Esophagus muscularis mucosa (tissue), 4 donors: ENCODE data around the gene COL27A1. TPM values are rescaled to one million over a fixed set of nuclear protein-coding genes. Genes with fewer than 3 reads are reported as not detected.
"Not testable (repeated sequence)": the region's sequence is repeated elsewhere in the genome, so short reads cannot be mapped to it uniquely, and the experiment has no call there.

Experiments
- DNase-seq: peaks from one replicate; pipeline ENCODE4 v3.0.0-alpha.2; 2017; ENCODE audit errors: extremely low spot score
- H3K27ac ChIP-seq, 4 donors: fragments of 200-600 bp; sonication (generic); replicated peaks in 1 of 4; 1 replicate in 3 of 4; 2 replicates in 1 of 4; pipeline ENCODE4 v1.5.1; 2016 to 2019; ENCODE audit warnings: mild to moderate bottlenecking in 1 of 4
- H3K27me3 ChIP-seq, 4 donors: fragments of 200-600 bp; sonication (generic); one replicate each; pipeline versions ENCODE4 v1.5.1 to v1.6.0; 2016 to 2019
- H3K36me3 ChIP-seq, 4 donors: fragments of 200-600 bp; sonication (generic); one replicate each; pipeline ENCODE4 v1.5.1; 2016 to 2019
- H3K4me1 ChIP-seq, 4 donors: fragments of 200-600 bp; sonication (generic); one replicate each; pipeline ENCODE4 v1.5.1; 2016 to 2019
- H3K4me3 ChIP-seq, 4 donors: fragments of 200-600 bp; sonication (generic); 1 replicate in 2 of 4; 2 replicates in 2 of 4; pipeline ENCODE4 v1.5.1; 2016 to 2019; ENCODE audit warnings: mild to moderate bottlenecking in 4 of 4, moderate library complexity in 1 of 4
- H3K9me3 ChIP-seq, 4 donors: fragments of 200-600 bp; sonication (generic); 1 replicate in 3 of 4; 2 replicates in 1 of 4; pipeline ENCODE4 v1.5.1; 2016 to 2019
- EP300 ChIP-seq: sonication (generic); formaldehyde crosslinking; IDR thresholded peaks from one replicate; pipeline ENCODE4 v1.6.1; 2017; ENCODE audit warnings: antibody characterized with exemption
- POLR2A ChIP-seq: fragments of 450-650 bp; IDR thresholded peaks from one replicate; pipeline ENCODE4 v1.6.1; 2017; ENCODE audit warnings: antibody characterized with exemption, moderate library complexity, mild to moderate bottlenecking, low read depth
- POLR2AphosphoS5 ChIP-seq, 2 donors: sonication (generic); formaldehyde crosslinking; IDR thresholded peaks; one replicate each; pipeline ENCODE4 v1.6.1; 2017; ENCODE audit warnings: antibody characterized with exemption in 2 of 2
- WGBS: methylation state at CpG from one replicate; pipeline ENCODE4 v1.1.5; 2018; 5-methylcytosine and 5-hydroxymethylcytosine counted together
- intact Hi-C: fragments of 100-400 bp; cut with DNase I; formaldehyde crosslinking; loops from one replicate; pipeline ENCODE4 v1.15.1; 2023
- total RNA-seq, 4 donors: library from RNA; depleted of rRNA; stranded (reverse); fragments of >200 nt; gene quantifications; one replicate each; pipeline versions ENCODE4 v1.1.0 to v1.2.1, GENCODE V29; 2016
- TF ChIP-seq, protein P1 (sequence below), 3 experiments: fragments of 200-600 bp in 2 of 3; fragments of 450-650 bp in 1 of 3; sonication (generic) in 2 of 3; IDR thresholded peaks; one replicate each; pipeline ENCODE4 v1.5.1; 2017 to 2019; ENCODE audit warnings: antibody characterized with exemption in 3 of 3, mild to moderate bottlenecking in 2 of 3, moderate library complexity in 1 of 3

The COL27A1 gene
- total RNA-seq, 4 donors from 2014 or later = 1.8 to 3.3 (median 2.7) TPM

- Histone ChIP-seq H3K27me3 (peaks cover 0 to 15% (median 0%) of the 10 kb centered on the region in 4 donors), H3K27ac (no peak overlapping the region), H3K9me3 (no peaks in the 10 kb centered on the region), H3K4me3 (no peak overlapping the region), H3K4me1 (no peaks in the 10 kb centered on the region), H3K36me3 (peaks cover 0 to 10% (median 0%) of the 10 kb centered on the region in 4 donors)
- intact Hi-C loops = loop anchor here (10.0 kb wide), 1 partner anchor 154 kb away; no protein-coding TSS in a partner anchor
- 72% methylated on average over 10 of the region's 10 CpGs for WGBS
- no peak for DNase-seq
- TF ChIP-seq POLR2A (no peak), EP300 (no peak), POLR2AphosphoS5 (IDR thresholded peaks at IDR 0.05) (no peak)
- TF ChIP-seq, protein P1, sequence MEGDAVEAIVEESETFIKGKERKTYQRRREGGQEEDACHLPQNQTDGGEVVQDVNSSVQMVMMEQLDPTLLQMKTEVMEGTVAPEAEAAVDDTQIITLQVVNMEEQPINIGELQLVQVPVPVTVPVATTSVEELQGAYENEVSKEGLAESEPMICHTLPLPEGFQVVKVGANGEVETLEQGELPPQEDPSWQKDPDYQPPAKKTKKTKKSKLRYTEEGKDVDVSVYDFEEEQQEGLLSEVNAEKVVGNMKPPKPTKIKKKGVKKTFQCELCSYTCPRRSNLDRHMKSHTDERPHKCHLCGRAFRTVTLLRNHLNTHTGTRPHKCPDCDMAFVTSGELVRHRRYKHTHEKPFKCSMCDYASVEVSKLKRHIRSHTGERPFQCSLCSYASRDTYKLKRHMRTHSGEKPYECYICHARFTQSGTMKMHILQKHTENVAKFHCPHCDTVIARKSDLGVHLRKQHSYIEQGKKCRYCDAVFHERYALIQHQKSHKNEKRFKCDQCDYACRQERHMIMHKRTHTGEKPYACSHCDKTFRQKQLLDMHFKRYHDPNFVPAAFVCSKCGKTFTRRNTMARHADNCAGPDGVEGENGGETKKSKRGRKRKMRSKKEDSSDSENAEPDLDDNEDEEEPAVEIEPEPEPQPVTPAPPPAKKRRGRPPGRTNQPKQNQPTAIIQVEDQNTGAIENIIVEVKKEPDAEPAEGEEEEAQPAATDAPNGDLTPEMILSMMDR (IDR thresholded peaks at IDR 0.05) = no peak
These were observed 175.3 kb downstream of the COL27A1 start for GRCh38 chr9:114330636-114331035.

- 79% methylated on average over 12 of the region's 19 CpGs for WGBS
- intact Hi-C loops = loop anchor here (10.0 kb wide), 1 partner anchor 153 kb away; no protein-coding TSS in a partner anchor
- DNase-seq = not testable (repeated sequence)
These were observed 176.2 kb downstream of the COL27A1 start for GRCh38 chr9:114331229-114332195.

DNA sequence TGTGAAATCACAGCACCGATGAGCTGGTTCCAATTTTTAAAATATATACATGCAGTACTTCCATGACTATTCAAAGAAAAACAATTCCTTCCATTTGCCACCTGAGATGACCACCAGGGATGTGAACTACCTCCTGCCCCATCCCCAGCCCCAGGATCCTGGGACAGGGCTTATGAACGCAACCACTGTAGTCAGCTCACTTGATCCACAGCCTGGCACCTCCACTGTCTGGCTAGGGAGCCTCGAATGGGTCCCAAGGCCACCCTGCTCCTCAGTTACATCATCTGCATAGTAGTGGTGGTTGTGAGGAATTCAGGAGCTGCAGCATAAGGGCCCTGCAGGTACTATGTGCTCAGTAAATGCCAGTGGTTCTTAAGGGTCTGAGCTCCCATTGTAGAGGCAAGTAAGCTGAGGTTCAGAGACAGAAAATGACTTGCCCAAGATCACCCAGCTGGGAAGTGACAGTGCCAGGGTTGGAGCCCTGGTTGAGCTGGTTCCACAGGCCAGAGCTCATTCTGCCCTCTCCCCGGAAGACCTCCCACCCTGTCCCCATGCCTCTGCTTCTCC, 177.2 kb downstream of the COL27A1 start:
- H3K9me3 ChIP-seq, H3K27ac ChIP-seq, H3K4me3 ChIP-seq, H3K4me1 ChIP-seq, DNase-seq: not testable (repeated sequence)
- Histone ChIP-seq H3K36me3 (peaks cover 12 to 28% (median 15%) of the 10 kb centered on the region in 4 donors), H3K27me3 (peaks cover 0 to 15% (median 0%) of the 10 kb centered on the region in 4 donors)
- WGBS = 66% methylated on average over 3 of the region's 4 CpGs
- intact Hi-C loops = loop anchor here (10.0 kb wide), 1 partner anchor 152 kb away; no protein-coding TSS in a partner anchor

More at GRCh38 chr9:114331229-114332195, 176.2 kb downstream of the COL27A1 start:
- H3K27ac ChIP-seq, H3K4me1 ChIP-seq, H3K9me3 ChIP-seq, H3K4me3 ChIP-seq: not testable (repeated sequence)
- H3K36me3 ChIP-seq = peaks cover 2 to 17% (median 5%) of the 10 kb centered on the region in 4 donors
- H3K27me3 ChIP-seq = peaks cover 0 to 15% (median 0%) of the 10 kb centered on the region in 4 donors

DNA sequence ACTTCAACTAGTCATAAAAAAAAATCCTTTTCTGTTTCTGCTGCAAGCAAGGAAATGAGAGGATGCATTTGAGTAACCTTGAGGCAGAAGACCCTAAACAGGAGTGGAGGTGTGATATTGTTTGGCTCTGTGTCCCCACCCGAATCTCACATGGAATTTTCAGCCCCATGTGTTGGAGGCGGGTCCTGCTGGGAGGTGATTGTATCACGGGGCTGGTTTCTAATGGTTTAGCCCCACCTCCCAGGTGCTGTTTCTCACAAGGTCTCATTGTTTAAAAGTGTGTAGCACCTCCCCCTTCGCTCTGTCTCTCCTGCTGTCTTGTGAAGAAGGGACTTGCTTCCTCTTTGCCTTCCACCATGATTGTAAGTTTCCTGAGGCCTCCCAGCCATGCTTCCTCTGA, 178.4 kb downstream of the COL27A1 start:
- H3K27me3 ChIP-seq, H3K4me1 ChIP-seq, DNase-seq, H3K27ac ChIP-seq, H3K9me3 ChIP-seq, H3K4me3 ChIP-seq: not testable (repeated sequence)
- intact Hi-C loops = loop anchor here (10.0 kb wide), 1 partner anchor 151 kb away; no protein-coding TSS in a partner anchor
- 75% methylated on average over 2 of the region's 4 CpGs for WGBS
- peaks cover 20 to 40% (median 25%) of the 10 kb centered on the region in 4 donors for H3K36me3 ChIP-seq

- H3K27ac ChIP-seq = no peak overlapping the region
- peaks cover 0 to 3% (median 0%) of the 10 kb centered on the region in 4 donors for H3K27me3 ChIP-seq
- intact Hi-C loops = loop anchor here (10.0 kb wide), 1 partner anchor 150 kb away; no protein-coding TSS in a partner anchor
- H3K36me3 ChIP-seq = peaks cover 21 to 47% (median 31%) of the 10 kb centered on the region in 4 donors
- 100% methylated on average over 7 of the region's 9 CpGs for WGBS
- H3K4me1 ChIP-seq = no peaks in the 10 kb centered on the region
- DNase-seq = no peak
- no peak for TF ChIP-seq POLR2AphosphoS5 (IDR thresholded peaks at IDR 0.05)
- no peak for TF ChIP-seq POLR2A
- TF ChIP-seq EP300 = no peak
- TF ChIP-seq, protein P1 (IDR thresholded peaks at IDR 0.05) = no peak
- no peaks in the 10 kb centered on the region for H3K9me3 ChIP-seq
- H3K4me3 ChIP-seq = no peak overlapping the region
These were observed 179.2 kb downstream of the COL27A1 start for GRCh38 chr9:114334490-114334889.

GRCh38 chr9:114335745-114336144, 180.4 kb downstream of the COL27A1 start:
- intact Hi-C loops = loop anchor here (10.0 kb wide), 1 partner anchor 149 kb away; no protein-coding TSS in a partner anchor
- peaks cover 25 to 60% (median 44%) of the 10 kb centered on the region in 4 donors for H3K36me3 ChIP-seq
- 77% methylated on average over 2 of the region's 2 CpGs for WGBS

More at GRCh38 chr9:114335745-114336144, 180.4 kb downstream of the COL27A1 start:
- no peak for TF ChIP-seq POLR2AphosphoS5 (IDR thresholded peaks at IDR 0.05)
- TF ChIP-seq, protein P1 (IDR thresholded peaks at IDR 0.05) = no peak
- no peak for TF ChIP-seq EP300
- TF ChIP-seq POLR2A = no peak
- H3K27ac ChIP-seq = no peak overlapping the region
- peaks cover 0 to 3% (median 0%) of the 10 kb centered on the region in 4 donors for H3K27me3 ChIP-seq
- H3K9me3 ChIP-seq = no peaks in the 10 kb centered on the region
- no peak for DNase-seq
- no peaks in the 10 kb centered on the region for H3K4me1 ChIP-seq
- no peak overlapping the region for H3K4me3 ChIP-seq
